Endodermal cell (in vitro differentiated cells): Measurements from ENCODE around the gene ARL15. TPM values are rescaled to one million over a fixed set of nuclear protein-coding genes. Genes with fewer than 3 reads are reported as not detected.

ENCODE experiments used
- DNase-seq: peaks from one replicate; pipeline ENCODE4 v3.0.0-alpha.2; 2017
- H3K27ac ChIP-seq: 2 replicates; pipeline ENCODE4 v1.5.1; 2013; ENCODE audit warnings: mild to moderate bottlenecking, low read depth, low read length, moderate library complexity
- H3K27me3 ChIP-seq: 2 replicates; pipeline ENCODE4 v1.6.1; 2013; ENCODE audit warnings: mild to moderate bottlenecking, low read length, moderate library complexity; ENCODE audit not compliant: insufficient read depth, control insufficient read depth, poor library complexity, severe bottlenecking
- H3K36me3 ChIP-seq: 2 replicates; pipeline ENCODE4 v1.7.0; 2013; ENCODE audit warnings: mild to moderate bottlenecking, low read length, moderate library complexity; ENCODE audit not compliant: control insufficient read depth, insufficient read depth
- H3K4me1 ChIP-seq: one replicate; pipeline ENCODE4 v1.7.0; 2013; ENCODE audit warnings: low read length; ENCODE audit not compliant: control insufficient read depth, insufficient read depth
- H3K4me3 ChIP-seq: 2 replicates; pipeline ENCODE4 v1.5.1; 2013; ENCODE audit warnings: mild to moderate bottlenecking, low read length, moderate library complexity
- H3K9ac ChIP-seq: 2 replicates; pipeline ENCODE4 v1.6.1; 2013; ENCODE audit warnings: mild to moderate bottlenecking, low read length, moderate library complexity; ENCODE audit not compliant: poor library complexity, severe bottlenecking; ENCODE audit errors: extremely low read depth
- H3K9me3 ChIP-seq: 2 replicates; pipeline ENCODE4 v1.6.1; 2013; ENCODE audit warnings: mild to moderate bottlenecking, low read length, moderate library complexity; ENCODE audit not compliant: control insufficient read depth
- H3K27ac Mint-ChIP-seq: 2 replicates; pipeline ENCODE4 v1.8.0; 2020; ENCODE audit warnings: mixed read lengths
- H3K27me3 Mint-ChIP-seq: 2 replicates; pipeline ENCODE4 v1.8.0; 2021; ENCODE audit warnings: mild to moderate bottlenecking, mixed read lengths; ENCODE audit not compliant: insufficient read depth
- H3K36me3 Mint-ChIP-seq: 2 replicates; pipeline ENCODE4 v1.8.0; 2020; ENCODE audit warnings: low read depth, mixed read lengths
- H3K4me1 Mint-ChIP-seq: 2 replicates; pipeline ENCODE4 v1.8.0; 2020; ENCODE audit warnings: mixed read lengths
- H3K4me3 Mint-ChIP-seq: 2 replicates; pipeline ENCODE4 v1.8.0; 2020; ENCODE audit warnings: mild to moderate bottlenecking, moderate library complexity, mixed read lengths
- H3K9me3 Mint-ChIP-seq: 2 replicates; pipeline ENCODE4 v1.8.0; 2020; ENCODE audit warnings: mild to moderate bottlenecking, mixed read lengths
- WGBS, 2 experiments: methylation state at CpG; one replicate each; pipeline versions ENCODE4 v1.1.5 to v1.1.7; 2013; ENCODE audit warnings: missing lambda C conversion rate in 2 of 2, mixed read lengths in 1 of 2; ENCODE audit not compliant: insufficient coverage in 1 of 2, insufficient read length in 1 of 2; 5-methylcytosine and 5-hydroxymethylcytosine counted together
- total RNA-seq, 2 donors: library from RNA; stranded (reverse); fragmentation: NEBNext Ultra II Directional in 1 of 2; extraction: Animal tissue kit (Norgen Biotek cat#: 25700) in 1 of 2; gene quantifications; 2 replicates in 1 of 2; 3 replicates in 1 of 2; pipeline ENCODE4 v1.2.1, GENCODE V29; 2021
- TF ChIP-seq, protein P1 (sequence below): fragments of 200-600 bp; sonication (generic); conservative IDR thresholded peaks from 2 replicates; pipeline ENCODE4 v1.5.0; 2021; ENCODE audit warnings: antibody characterized with exemption, mild to moderate bottlenecking

Gene ARL15
- total RNA-seq, 2 donors from 2014 or later = 23.3 to 24.0 TPM

DNA sequence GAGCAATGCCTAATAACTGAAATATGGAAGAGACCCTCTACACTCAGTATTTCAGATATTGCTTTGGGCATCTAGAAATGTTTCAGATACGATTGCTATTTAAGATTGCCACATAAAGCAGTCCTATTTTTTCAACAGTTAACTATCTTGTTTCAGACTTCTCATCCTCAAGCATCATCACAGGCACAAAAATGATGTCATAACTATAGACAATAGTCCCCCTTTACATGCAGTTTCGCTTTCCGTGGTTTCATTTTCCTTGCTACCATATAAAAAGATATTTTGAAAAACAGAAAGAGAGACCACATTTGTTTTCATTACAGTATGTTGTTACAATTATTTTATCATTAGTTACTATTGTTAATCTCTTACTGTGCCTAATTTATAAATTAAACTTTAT is 402.5 kb downstream of the ARL15 start:
- DNase-seq = no peak
- H3K36me3 ChIP-seq = no peaks in the 10 kb centered on the region
- no peaks in the 10 kb centered on the region for H3K9me3 ChIP-seq
- no peak overlapping the region for H3K27ac ChIP-seq
- TF ChIP-seq, protein P1, sequence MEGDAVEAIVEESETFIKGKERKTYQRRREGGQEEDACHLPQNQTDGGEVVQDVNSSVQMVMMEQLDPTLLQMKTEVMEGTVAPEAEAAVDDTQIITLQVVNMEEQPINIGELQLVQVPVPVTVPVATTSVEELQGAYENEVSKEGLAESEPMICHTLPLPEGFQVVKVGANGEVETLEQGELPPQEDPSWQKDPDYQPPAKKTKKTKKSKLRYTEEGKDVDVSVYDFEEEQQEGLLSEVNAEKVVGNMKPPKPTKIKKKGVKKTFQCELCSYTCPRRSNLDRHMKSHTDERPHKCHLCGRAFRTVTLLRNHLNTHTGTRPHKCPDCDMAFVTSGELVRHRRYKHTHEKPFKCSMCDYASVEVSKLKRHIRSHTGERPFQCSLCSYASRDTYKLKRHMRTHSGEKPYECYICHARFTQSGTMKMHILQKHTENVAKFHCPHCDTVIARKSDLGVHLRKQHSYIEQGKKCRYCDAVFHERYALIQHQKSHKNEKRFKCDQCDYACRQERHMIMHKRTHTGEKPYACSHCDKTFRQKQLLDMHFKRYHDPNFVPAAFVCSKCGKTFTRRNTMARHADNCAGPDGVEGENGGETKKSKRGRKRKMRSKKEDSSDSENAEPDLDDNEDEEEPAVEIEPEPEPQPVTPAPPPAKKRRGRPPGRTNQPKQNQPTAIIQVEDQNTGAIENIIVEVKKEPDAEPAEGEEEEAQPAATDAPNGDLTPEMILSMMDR = no peak
- no peak overlapping the region for H3K9ac ChIP-seq
- no peak overlapping the region for H3K27ac Mint-ChIP-seq
- no peaks in the 10 kb centered on the region for H3K27me3 Mint-ChIP-seq
- no peaks in the 10 kb centered on the region for H3K4me1 ChIP-seq
- no peaks in the 10 kb centered on the region for H3K36me3 Mint-ChIP-seq
- H3K9me3 Mint-ChIP-seq = no peaks in the 10 kb centered on the region
- no peaks in the 10 kb centered on the region for H3K4me1 Mint-ChIP-seq
- no peak overlapping the region for H3K4me3 Mint-ChIP-seq
- 94 to 100% methylated on average over 1 to 3 of the region's 3 CpGs for WGBS, 2 experiments
- H3K4me3 ChIP-seq = no peak overlapping the region
- H3K27me3 ChIP-seq = no peaks in the 10 kb centered on the region

DNA sequence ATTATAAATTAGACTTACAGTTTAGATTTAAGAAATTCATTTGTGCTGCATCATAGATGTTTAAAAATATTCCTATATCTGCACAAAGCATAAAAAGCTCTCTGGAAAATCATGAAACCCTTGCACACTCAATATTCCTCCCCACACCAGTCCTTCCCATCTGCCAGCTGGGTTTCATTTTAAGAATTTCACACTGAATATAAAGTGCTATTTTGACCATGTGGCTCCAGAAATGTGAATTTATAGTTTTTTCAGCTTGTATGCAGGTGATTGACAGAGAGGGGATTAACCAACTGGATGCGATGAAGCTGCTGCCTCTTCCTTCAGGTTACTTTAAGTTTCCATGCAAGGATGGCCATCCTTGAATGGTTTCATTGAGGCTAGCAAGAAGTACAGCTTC is 403.6 kb downstream of the ARL15 start:
- DNase-seq = no peak
- WGBS, 2 experiments = 94 to 100% methylated on average over 1 of the region's 1 CpG

DNA sequence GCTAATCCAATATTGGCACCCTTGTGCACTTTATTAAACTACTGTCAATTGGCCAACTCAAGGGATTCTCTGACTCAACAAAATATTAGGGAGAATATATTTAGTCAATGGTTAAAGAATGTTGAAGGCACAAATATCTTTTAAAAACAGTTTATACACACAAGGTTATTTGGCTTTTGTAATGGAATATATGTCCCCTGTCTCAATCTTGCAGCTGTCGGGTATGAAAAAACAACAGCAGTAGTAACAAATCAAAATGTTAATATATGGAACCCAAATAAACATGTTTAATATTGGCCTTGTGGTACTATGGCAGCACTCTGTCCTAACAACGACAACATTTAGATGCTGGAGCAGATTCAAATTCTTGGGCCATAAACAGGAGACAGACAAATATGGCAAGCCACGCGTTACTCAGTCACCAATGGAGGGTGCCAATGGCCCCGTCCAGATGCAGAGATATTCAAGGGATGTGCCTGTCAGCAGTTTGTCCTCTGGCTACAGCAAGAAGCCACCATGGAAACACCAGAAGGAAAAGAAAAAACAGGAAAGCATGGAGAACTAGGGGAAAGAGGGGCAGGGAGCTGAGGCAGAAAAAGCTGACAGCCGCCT is 408.0 kb downstream of the ARL15 start:
- H3K4me3 Mint-ChIP-seq = no peak overlapping the region
- no peak overlapping the region for H3K4me3 ChIP-seq
- H3K27ac ChIP-seq = no peak overlapping the region
- H3K27me3 Mint-ChIP-seq = no peaks in the 10 kb centered on the region
- peaks cover 4% of the 10 kb centered on the region for H3K9me3 Mint-ChIP-seq
- H3K4me1 Mint-ChIP-seq = no peaks in the 10 kb centered on the region
- no peaks in the 10 kb centered on the region for H3K36me3 Mint-ChIP-seq
- 97 to 98% methylated on average over 5 of the region's 6 CpGs for WGBS, 2 experiments
- DNase-seq = no peak
- H3K36me3 ChIP-seq = no peaks in the 10 kb centered on the region
- TF ChIP-seq, protein P1 = no peak
- H3K9ac ChIP-seq = no peak overlapping the region
- H3K9me3 ChIP-seq = peaks cover 1% of the 10 kb centered on the region
- no peaks in the 10 kb centered on the region for H3K27me3 ChIP-seq
- H3K4me1 ChIP-seq = no peaks in the 10 kb centered on the region
- H3K27ac Mint-ChIP-seq = no peak overlapping the region

More for the DNA sequence above, 403.6 kb downstream of the ARL15 start:
- Histone ChIP-seq H3K9ac (no peak overlapping the region), H3K27ac (no peak overlapping the region), H3K36me3 (no peaks in the 10 kb centered on the region), H3K4me1 (no peaks in the 10 kb centered on the region), H3K4me3 (no peak overlapping the region), H3K9me3 (no peaks in the 10 kb centered on the region), H3K27me3 (no peaks in the 10 kb centered on the region)
- H3K4me3 Mint-ChIP-seq = no peak overlapping the region
- TF ChIP-seq, protein P1 = no peak
- H3K36me3 Mint-ChIP-seq = no peaks in the 10 kb centered on the region
- H3K27me3 Mint-ChIP-seq = no peaks in the 10 kb centered on the region
- H3K27ac Mint-ChIP-seq = no peak overlapping the region
- no peaks in the 10 kb centered on the region for H3K9me3 Mint-ChIP-seq
- no peaks in the 10 kb centered on the region for H3K4me1 Mint-ChIP-seq
